NB4 (cell line): ENCODE results near the gene ARL5B.

Experiments used
- MAX ChIP-seq: IDR thresholded peaks from 2 replicates; pipeline ENCODE4 v1.6.1; 2011; ENCODE audit warnings: low read depth, low read length
- MYC ChIP-seq: IDR thresholded peaks from 2 replicates; pipeline ENCODE4 v1.6.1; 2011; ENCODE audit warnings: low read depth, low read length
- POLR2A ChIP-seq: IDR thresholded peaks from 2 replicates; pipeline ENCODE4 v1.6.1; 2011; ENCODE audit warnings: mild to moderate bottlenecking; ENCODE audit not compliant: insufficient read length; ENCODE audit errors: extremely low read depth
- TF ChIP-seq, protein P1 (sequence below): IDR thresholded peaks from one replicate; pipeline ENCODE4 v1.5.1; 2012; ENCODE audit warnings: low read depth, low read length

DNA sequence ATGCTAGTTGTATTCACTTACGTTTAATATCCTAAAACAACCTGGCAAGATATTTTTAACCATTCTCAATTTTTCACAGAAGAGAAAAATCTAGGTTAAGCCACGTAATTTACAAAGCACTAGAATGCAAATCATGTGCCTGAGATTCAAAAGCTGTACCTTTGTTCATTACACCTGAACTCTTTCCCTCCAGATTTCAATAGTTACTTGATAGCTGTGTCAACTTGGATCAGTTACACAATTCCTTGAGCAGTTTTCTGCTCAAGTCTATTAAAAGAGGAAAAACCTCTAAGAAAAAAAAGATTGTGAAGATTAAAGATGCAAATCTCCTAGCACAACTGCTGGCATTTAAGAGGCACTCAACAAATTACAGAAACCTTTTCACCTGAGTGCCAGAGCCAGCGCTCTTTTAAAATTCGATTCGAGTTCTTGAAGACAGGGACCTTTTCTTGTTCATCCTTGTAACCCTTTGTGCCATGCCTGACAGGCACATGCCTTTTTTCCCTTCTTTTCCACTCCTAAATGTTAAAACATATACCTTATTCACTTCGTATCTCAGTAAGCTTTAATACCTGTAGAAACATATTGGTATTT is 8.7 kb upstream of the ARL5B start:
- TF ChIP-seq, protein P1, sequence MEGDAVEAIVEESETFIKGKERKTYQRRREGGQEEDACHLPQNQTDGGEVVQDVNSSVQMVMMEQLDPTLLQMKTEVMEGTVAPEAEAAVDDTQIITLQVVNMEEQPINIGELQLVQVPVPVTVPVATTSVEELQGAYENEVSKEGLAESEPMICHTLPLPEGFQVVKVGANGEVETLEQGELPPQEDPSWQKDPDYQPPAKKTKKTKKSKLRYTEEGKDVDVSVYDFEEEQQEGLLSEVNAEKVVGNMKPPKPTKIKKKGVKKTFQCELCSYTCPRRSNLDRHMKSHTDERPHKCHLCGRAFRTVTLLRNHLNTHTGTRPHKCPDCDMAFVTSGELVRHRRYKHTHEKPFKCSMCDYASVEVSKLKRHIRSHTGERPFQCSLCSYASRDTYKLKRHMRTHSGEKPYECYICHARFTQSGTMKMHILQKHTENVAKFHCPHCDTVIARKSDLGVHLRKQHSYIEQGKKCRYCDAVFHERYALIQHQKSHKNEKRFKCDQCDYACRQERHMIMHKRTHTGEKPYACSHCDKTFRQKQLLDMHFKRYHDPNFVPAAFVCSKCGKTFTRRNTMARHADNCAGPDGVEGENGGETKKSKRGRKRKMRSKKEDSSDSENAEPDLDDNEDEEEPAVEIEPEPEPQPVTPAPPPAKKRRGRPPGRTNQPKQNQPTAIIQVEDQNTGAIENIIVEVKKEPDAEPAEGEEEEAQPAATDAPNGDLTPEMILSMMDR = no peak
- TF ChIP-seq MAX (no peak), MYC (no peak), POLR2A (no peak)
